WTC11 (cell line): ENCODE data around the gene DCAF15.

Experiments used
- CTCF ChIP-seq: fragments of 200-600 bp; IDR thresholded peaks from 2 replicates; pipeline ENCODE4 v1.8.0; 2022; ENCODE audit warnings: antibody characterized with exemption
- MAX ChIP-seq: sonication (generic); formaldehyde crosslinking; IDR thresholded peaks from 2 replicates; pipeline ENCODE4 v1.8.0; 2022; ENCODE audit warnings: mild to moderate bottlenecking, missing genetic modification reagents
- SMAD3 ChIP-seq: sonication (generic); formaldehyde crosslinking; IDR thresholded peaks from 2 replicates; pipeline ENCODE4 v1.8.0; 2022; ENCODE audit warnings: missing genetic modification reagents, mild to moderate bottlenecking, borderline replicate concordance
- USF2 ChIP-seq: sonication (generic); formaldehyde crosslinking; IDR thresholded peaks from 2 replicates; pipeline ENCODE4 v1.8.1; 2023; ENCODE audit warnings: mild to moderate bottlenecking, missing genetic modification reagents, moderate library complexity
- ZNF671 ChIP-seq: fragments of 250-450 bp; sonication (Bioruptor Pico); IDR thresholded peaks from 2 replicates; pipeline ENCODE4 v1.8.0; 2021; ENCODE audit warnings: mild to moderate bottlenecking

GRCh38 chr19:13979244-13979615 is 26.9 kb downstream of the DCAF15 start:
- TF ChIP-seq USF2, result no peak
- TF ChIP-seq SMAD3 (CRISPR knock-in tag), result no peak
- TF ChIP-seq CTCF, result no peak
- TF ChIP-seq MAX (CRISPR knock-in tag), result no peak; the same call in 1 of the 2 replicates
- TF ChIP-seq ZNF671, result no peak
